GM12878 (cell line): ENCODE results near the gene C17orf50. TPM values are rescaled to one million over a fixed set of nuclear protein-coding genes. Genes with fewer than 3 reads are reported as not detected.

Experiments
- ATAC-seq: fragments of 200-7000 bp; cut with Tn5 transposase; 3 replicates; pipeline ENCODE4 v1.9.1; 2020; ENCODE audit warnings: mild to moderate bottlenecking, moderate library complexity
- BruUV-seq: library from RNA; stranded (reverse); fragments of 400-500 nt; replicated peaks from 2 replicates; lab custom pipeline; 2021; lab: Mats Ljungman, UMichigan
- CTCF ChIA-PET: fragments of 300-600 bp; sonication (Branson Sonifier 250); formaldehyde crosslinking; extraction: SDS; loops from one replicate; lab custom pipeline; 2021; ENCODE audit warnings: inconsistent platforms; lab: Yijun Ruan, JAX
- POLR2A ChIA-PET: fragments of 350-600 bp; formaldehyde crosslinking; extraction: SDS; loops from one replicate; lab custom pipeline; 2021; ENCODE audit warnings: inconsistent platforms; lab: Charles Lee
- RAD21 ChIA-PET: fragments of 300-600 bp; sonication (Branson Sonifier 250); formaldehyde crosslinking; loops from one replicate; lab custom pipeline; 2023; ENCODE audit warnings: antibody characterized with exemption; ENCODE audit not compliant: unreplicated experiment; lab: Charles Lee
- SMC1A ChIA-PET: fragments of 300-600 bp; sonication (Branson Sonifier 250); formaldehyde crosslinking; loops from one replicate; lab custom pipeline; 2023; ENCODE audit not compliant: unreplicated experiment, uncharacterized antibody; lab: Charles Lee
- DNase-seq: peaks from one replicate; pipeline ENCODE4 v3.0.0-alpha.2; 2011; ENCODE audit warnings: low read depth, low spot score
- FAIRE-seq: peaks from 3 replicates; lab custom pipeline; 2011; peaks lifted over from hg19 to GRCh38; lab: Jason Lieb, UNC
- H2AFZ ChIP-seq: 2 replicates; pipeline ENCODE4 v1.6.0; 2011; ENCODE audit warnings: low read depth, low read length, control low read depth; ENCODE audit not compliant: control insufficient read depth
- H3K27ac ChIP-seq: 2 replicates; pipeline ENCODE4 v1.5.1; 2011; ENCODE audit warnings: control low read depth; ENCODE audit not compliant: control insufficient read depth, insufficient read depth
- H3K27me3 ChIP-seq, 2 experiments: replicated peaks in 1 of 2; 2 replicates each; pipeline versions ENCODE4 v1.6.0 to v1.6.1; 2011; ENCODE audit warnings: low read length in 1 of 2; ENCODE audit not compliant: control insufficient read depth in 2 of 2, insufficient read depth in 2 of 2
- H3K36me3 ChIP-seq, 2 experiments: 2 replicates each; pipeline ENCODE4 v1.5.1; 2011; ENCODE audit warnings: low read length in 1 of 2; ENCODE audit not compliant: control insufficient read depth in 2 of 2, insufficient read depth in 2 of 2
- H3K4me1 ChIP-seq: 2 replicates; pipeline ENCODE4 v1.6.1; 2011; ENCODE audit warnings: mild to moderate bottlenecking, low read length, moderate library complexity, mixed read lengths; ENCODE audit not compliant: control insufficient read depth, insufficient read depth
- H3K4me2 ChIP-seq: 2 replicates; pipeline ENCODE4 v1.6.0; 2011; ENCODE audit warnings: control low read depth; ENCODE audit not compliant: control insufficient read depth, insufficient read depth
- H3K4me3 ChIP-seq: fragments of 200-600 bp; sonication (generic); 2 replicates; pipeline ENCODE4 v1.5.1; 2016
- H3K79me2 ChIP-seq: 2 replicates; pipeline ENCODE4 v1.6.0; 2011; ENCODE audit warnings: low read length; ENCODE audit not compliant: control insufficient read depth, insufficient read depth
- H3K9ac ChIP-seq: 2 replicates; pipeline ENCODE4 v1.8.0; 2011; ENCODE audit warnings: low read length, control low read depth, mixed read lengths; ENCODE audit not compliant: control insufficient read depth, insufficient read depth
- H3K9me3 ChIP-seq: replicated peaks from 3 replicates; pipeline ENCODE4 v1.5.1; 2011; ENCODE audit warnings: mild to moderate bottlenecking, low read length; ENCODE audit not compliant: control insufficient read depth, insufficient read depth
- H4K20me1 ChIP-seq: 2 replicates; pipeline ENCODE4 v1.6.0; 2011; ENCODE audit not compliant: control insufficient read depth, insufficient read depth
- CEBPZ ChIP-seq: fragments of 150-350 bp; IDR thresholded peaks from 2 replicates; pipeline ENCODE4 v1.6.1; 2016; ENCODE audit warnings: low read depth, low read length
- CHD2 ChIP-seq: IDR thresholded peaks from 2 replicates; pipeline ENCODE4 v1.6.1; 2011; ENCODE audit warnings: low read depth, low read length, improper control_type of control experiment, borderline replicate concordance
- HDGF ChIP-seq: fragments of 450-650 bp; IDR thresholded peaks from 2 replicates; pipeline ENCODE4 v1.6.1; 2016; ENCODE audit warnings: antibody characterized with exemption
- NFYA ChIP-seq: IDR thresholded peaks from 2 replicates; pipeline ENCODE4 v1.6.1; 2011; ENCODE audit warnings: low read depth, mild to moderate bottlenecking, low read length, improper control_type of control experiment, borderline replicate concordance
- POLR2A ChIP-seq: IDR thresholded peaks from 2 replicates; pipeline ENCODE4 v1.6.1; 2011; ENCODE audit warnings: low read depth, mild to moderate bottlenecking, low read length
- POLR2AphosphoS2 ChIP-seq: IDR thresholded peaks from 2 replicates; pipeline ENCODE4 v1.6.1; 2011; ENCODE audit warnings: low read depth, mild to moderate bottlenecking, low read length, improper control_type of control experiment, moderate library complexity
- PRDM15 ChIP-seq: fragments of 450-650 bp; formaldehyde crosslinking; IDR thresholded peaks from 2 replicates; pipeline ENCODE4 v1.4.0; 2020; ENCODE audit warnings: mild to moderate bottlenecking, moderate library complexity
- SMAD5 ChIP-seq: IDR thresholded peaks from 2 replicates; pipeline ENCODE4 v1.6.1; 2016; ENCODE audit warnings: antibody characterized with exemption, low read depth
- SMARCA5 ChIP-seq: fragments of 450-650 bp; IDR thresholded peaks from 2 replicates; pipeline ENCODE4 v1.6.1; 2017; ENCODE audit warnings: mild to moderate bottlenecking
- WGBS: methylation state at CpG from one replicate; pipeline ENCODE4 v1.1.6; 2016; ENCODE audit warnings: low lambda C conversion rate; ENCODE audit not compliant: insufficient replicate concordance, insufficient coverage; ENCODE audit errors: missing lambda C conversion rate; 5-methylcytosine and 5-hydroxymethylcytosine counted together
- in situ Hi-C: fragments of 300-500 bp; cut with MboI; formaldehyde crosslinking; loops from 9 replicates; pipeline ENCODE4 v1.14.3; 2018; ENCODE audit warnings: mixed read lengths
- intact Hi-C: fragments of 100-400 bp; cut with micrococcal nuclease; formaldehyde crosslinking; loops from one replicate; pipeline ENCODE4 v1.14.2; 2022; ENCODE audit not compliant: unreplicated experiment
- polyA plus RNA-seq, 11 experiments: library from polyadenylated mRNA; depleted of rRNA in 4 of 11; unstranded in 6 of 11; stranded (reverse) in 5 of 11; fragments of >200 nt; fragmentation: Nextera tagmentation in 4 of 11; fragmentation: Illumina TruSeq in 1 of 11; extraction: Ambion mirVana in 4 of 11; extraction: Trizol in 1 of 11; gene quantifications; 1 replicate in 1 of 11; 2 replicates in 10 of 11; pipeline versions ENCODE4 v1.2.1 to v1.2.3, GENCODE V29; 2011 to 2016; ENCODE audit warnings: inconsistent platforms in 2 of 11, missing spikeins in 2 of 11, low read depth in 1 of 11
- total RNA-seq, 4 experiments: library from RNA; depleted of rRNA in 3 of 4; stranded (reverse); fragments of >200 nt in 3 of 4; fragmentation: Illumina TruSeq in 1 of 4; extraction: Trizol in 1 of 4; gene quantifications; 2 replicates each; pipeline versions ENCODE4 v1.2.1 to v1.2.3, GENCODE V29; 2013 to 2021

The C17orf50 gene
- total and polyA plus RNA-seq, 10 of the 15 experiments (the other 5 are each of a cell fraction or from before 2014, with no cell fraction given) = 0.16 TPM; not detected in 9

DNA sequence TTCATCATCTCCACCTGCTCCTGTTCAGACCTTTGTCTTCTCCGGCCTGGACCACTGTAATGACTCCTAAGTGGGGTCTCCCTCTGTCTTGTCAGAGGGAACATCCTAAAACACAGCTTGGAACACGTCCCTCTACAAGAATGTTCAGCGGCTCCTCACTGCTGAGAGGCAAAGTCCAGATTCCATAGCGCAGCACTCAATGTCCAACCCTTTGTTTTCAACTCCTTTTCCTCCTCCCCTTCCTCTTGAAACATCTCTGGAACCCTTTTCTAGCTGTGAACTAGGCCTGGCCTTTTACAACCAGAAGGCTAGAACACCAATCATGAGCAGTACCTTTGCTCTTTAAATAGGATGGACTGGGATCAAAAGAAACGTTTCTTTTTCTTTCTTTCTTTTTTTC lies 914 bp downstream of the C17orf50 start:
- H3K4me3 ChIP-seq = no peak overlapping the region
- no peak overlapping the region for H3K4me2 ChIP-seq
- H4K20me1 ChIP-seq = no peaks in the 10 kb centered on the region
- H3K27ac ChIP-seq = no peak overlapping the region
- POLR2A ChIA-PET = no interaction called here
- H3K27me3 ChIP-seq = no peaks in the 10 kb centered on the region; a peak in 3 of 4 replicates
- H3K36me3 ChIP-seq = no peaks in the 10 kb centered on the region
- in situ Hi-C loops = no loop called here
- RAD21 ChIA-PET = interaction anchor here (1.5 kb wide), 1 partner anchor 47 kb away, joined by 4 read pairs; the partner anchor contains the start of gene TAF15
- no TSS peak for BruUV-seq
- no peak for TF ChIP-seq POLR2A
- no peak for TF ChIP-seq CEBPZ
- TF ChIP-seq POLR2AphosphoS2 = no peak
- no peak for TF ChIP-seq SMARCA5
- TF ChIP-seq PRDM15 = no peak
- no peak for TF ChIP-seq CHD2
- TF ChIP-seq SMAD5 = no peak
- no peak for TF ChIP-seq HDGF
- TF ChIP-seq NFYA = no peak
- TF ChIP-seq, all 136 proteins: peak for 0
- FAIRE-seq (no peak), DNase-seq (no peak), ATAC-seq (no peak)
- H2AFZ ChIP-seq = no peak overlapping the region
- no peaks in the 10 kb centered on the region for H3K9me3 ChIP-seq
- 38% methylated on average over 5 of the region's 5 CpGs for WGBS
- no peaks in the 10 kb centered on the region for H3K79me2 ChIP-seq
- no peak overlapping the region for H3K9ac ChIP-seq
- intact Hi-C loops = no loop called here
- ChIA-PET CTCF (interaction anchor here (0.6 to 8.3 kb wide), 4 partner anchors 13 to 388 kb away, joined by 3 to 220 read pairs (median 3); partner anchors contain the start of gene TAF15), SMC1A (interaction anchor here (1.9 kb wide), 1 partner anchor 50 kb away, joined by 6 read pairs; no protein-coding TSS in a partner anchor)
- peaks cover 5% of the 10 kb centered on the region for H3K4me1 ChIP-seq
